H9 (cell line): ENCODE measurements around the gene COX6B2. TPM values are rescaled to one million over a fixed set of nuclear protein-coding genes. Genes with fewer than 3 reads are reported as not detected.
A peak's percentile ranks its signal among the peaks of the same experiment; 100 is the strongest.

ENCODE experiments used
- DNase-seq: peaks from one replicate; pipeline ENCODE4 v3.0.0-alpha.2; 2017
- H2AFZ ChIP-seq: one replicate; pipeline ENCODE4 v1.6.1; 2013; ENCODE audit warnings: mild to moderate bottlenecking, low read length, control low read depth, moderate library complexity
- H2AK5ac ChIP-seq: 2 replicates; pipeline ENCODE4 v1.6.1; 2013; ENCODE audit warnings: low read length, control low read depth, mixed read lengths; ENCODE audit not compliant: insufficient read length
- H2BK120ac ChIP-seq: one replicate; pipeline ENCODE4 v1.6.1; 2013; ENCODE audit warnings: low read depth, mild to moderate bottlenecking, low read length, control low read depth, inconsistent platforms; ENCODE audit not compliant: poor library complexity, severe bottlenecking
- H2BK12ac ChIP-seq: 2 replicates; pipeline ENCODE4 v1.6.1; 2013; ENCODE audit warnings: low read length, control low read depth, mixed read lengths, low read depth; ENCODE audit not compliant: insufficient read length
- H2BK15ac ChIP-seq: 2 replicates; pipeline ENCODE4 v1.6.1; 2013; ENCODE audit warnings: low read depth, low read length, control low read depth
- H2BK20ac ChIP-seq: one replicate; pipeline ENCODE4 v1.6.1; 2013; ENCODE audit warnings: low read depth, mild to moderate bottlenecking, low read length, control low read depth, inconsistent platforms; ENCODE audit not compliant: poor library complexity, severe bottlenecking
- H2BK5ac ChIP-seq: 2 replicates; pipeline ENCODE4 v1.6.1; 2013; ENCODE audit warnings: low read length, control low read depth, mixed read lengths; ENCODE audit not compliant: insufficient read length
- H3K14ac ChIP-seq: 2 replicates; pipeline ENCODE4 v1.6.1; 2013; ENCODE audit warnings: low read length, control low read depth; ENCODE audit not compliant: insufficient read depth
- H3K18ac ChIP-seq: 2 replicates; pipeline ENCODE4 v1.6.1; 2013; ENCODE audit warnings: low read depth, mild to moderate bottlenecking, mixed read lengths, low read length, control low read depth; ENCODE audit not compliant: insufficient read length
- H3K23ac ChIP-seq: 2 replicates; pipeline ENCODE4 v1.6.1; 2013; ENCODE audit warnings: low read length, control low read depth, mixed read lengths, low read depth; ENCODE audit not compliant: insufficient read length
- H3K23me2 ChIP-seq: 2 replicates; pipeline ENCODE4 v1.6.1; 2013; ENCODE audit warnings: low read depth, mild to moderate bottlenecking, mixed read lengths, low read length, control low read depth; ENCODE audit not compliant: insufficient read length, poor library complexity, severe bottlenecking
- H3K27ac ChIP-seq: 2 replicates; pipeline ENCODE4 v1.5.1; 2013; ENCODE audit warnings: low read length, control low read depth, mixed read lengths, low read depth; ENCODE audit not compliant: insufficient read length
- H3K27me3 ChIP-seq: 2 replicates; pipeline ENCODE4 v1.6.1; 2013; ENCODE audit warnings: low read length, control low read depth, inconsistent platforms; ENCODE audit not compliant: insufficient read depth
- H3K4ac ChIP-seq: 2 replicates; pipeline ENCODE4 v1.6.1; 2013; ENCODE audit warnings: low read depth, mild to moderate bottlenecking, control low read depth, inconsistent platforms, low read length, moderate library complexity
- H3K4me1 ChIP-seq: 2 replicates; pipeline ENCODE4 v1.6.1; 2013; ENCODE audit warnings: low read length, control low read depth, inconsistent platforms; ENCODE audit not compliant: insufficient read depth
- H3K4me2 ChIP-seq: 2 replicates; pipeline ENCODE4 v1.6.1; 2013; ENCODE audit warnings: low read length, control low read depth, mixed read lengths; ENCODE audit not compliant: insufficient read length, insufficient read depth
- H3K56ac ChIP-seq: 2 replicates; pipeline ENCODE4 v1.6.1; 2013; ENCODE audit warnings: low read depth, mild to moderate bottlenecking, mixed read lengths, low read length, control low read depth; ENCODE audit not compliant: insufficient read length
- H3K79me1 ChIP-seq: 2 replicates; pipeline ENCODE4 v1.6.1; 2013; ENCODE audit warnings: low read depth, mild to moderate bottlenecking, moderate library complexity, low read length, control low read depth, inconsistent platforms; ENCODE audit not compliant: insufficient read depth, poor library complexity, severe bottlenecking
- H3K79me2 ChIP-seq: 2 replicates; pipeline ENCODE4 v1.6.1; 2013; ENCODE audit warnings: low read length, control low read depth, inconsistent platforms; ENCODE audit not compliant: insufficient read depth
- H3K9ac ChIP-seq: 2 replicates; pipeline ENCODE4 v1.6.1; 2013; ENCODE audit warnings: low read length, control low read depth, mixed read lengths; ENCODE audit not compliant: insufficient read length; ENCODE audit errors: extremely low read depth
- H3K9me3 ChIP-seq: one replicate; pipeline ENCODE4 v1.6.1; 2013; ENCODE audit warnings: low read depth, low read length, inconsistent platforms; ENCODE audit not compliant: control insufficient read depth
- H3T11ph ChIP-seq: one replicate; pipeline ENCODE4 v1.6.1; 2013; ENCODE audit warnings: mild to moderate bottlenecking, low read length, control low read depth, inconsistent platforms
- H4K20me1 ChIP-seq: one replicate; pipeline ENCODE4 v1.6.1; 2013; ENCODE audit not compliant: control insufficient read depth, insufficient read length, insufficient read depth
- H4K5ac ChIP-seq: 2 replicates; pipeline ENCODE4 v1.6.1; 2013; ENCODE audit warnings: low read depth, mild to moderate bottlenecking, mixed read lengths, low read length, control low read depth; ENCODE audit not compliant: insufficient read length
- H4K8ac ChIP-seq: replicated peaks from 2 replicates; pipeline ENCODE4 v1.6.1; 2013; ENCODE audit warnings: low read length, control low read depth, mixed read lengths, low read depth; ENCODE audit not compliant: insufficient read length
- H4K91ac ChIP-seq: 2 replicates; pipeline ENCODE4 v1.6.1; 2013; ENCODE audit warnings: low read depth, mild to moderate bottlenecking, moderate library complexity, mixed read lengths, low read length, control low read depth; ENCODE audit not compliant: insufficient read length
- H3K27ac Mint-ChIP-seq, 3 experiments: 2 replicates in 2 of 3; 3 replicates in 1 of 3; pipeline ENCODE4 v1.8.0; 2020 to 2021; ENCODE audit warnings: mixed read lengths in 3 of 3, mild to moderate bottlenecking in 1 of 3, moderate library complexity in 1 of 3
- H3K27me3 Mint-ChIP-seq: 2 replicates; pipeline ENCODE4 v1.8.0; 2021; ENCODE audit warnings: low read depth, mild to moderate bottlenecking, moderate library complexity, mixed read lengths
- H3K36me3 Mint-ChIP-seq, 3 experiments: 2 replicates in 2 of 3; 3 replicates in 1 of 3; pipeline ENCODE4 v1.8.0; 2020 to 2021; ENCODE audit warnings: low read depth in 3 of 3, mixed read lengths in 3 of 3; ENCODE audit not compliant: insufficient read depth in 1 of 3
- H3K4me1 Mint-ChIP-seq, 2 experiments: 2 replicates each; pipeline ENCODE4 v1.8.0; 2020; ENCODE audit warnings: mixed read lengths in 2 of 2
- H3K4me3 Mint-ChIP-seq, 2 experiments: 2 replicates in 1 of 2; 3 replicates in 1 of 2; pipeline ENCODE4 v1.8.0; 2020 to 2021; ENCODE audit warnings: mild to moderate bottlenecking in 2 of 2, mixed read lengths in 2 of 2, moderate library complexity in 1 of 2
- H3K9me3 Mint-ChIP-seq, 2 experiments: 2 replicates in 1 of 2; 3 replicates in 1 of 2; pipeline ENCODE4 v1.8.0; 2020; ENCODE audit warnings: mild to moderate bottlenecking in 2 of 2, mixed read lengths in 2 of 2, moderate library complexity in 1 of 2
- WGBS: extraction: QIAGEN DNeasy Blood & Tissue Kit; methylation state at CpG from one replicate; pipeline ENCODE4 v1.1.7; 2013; ENCODE audit warnings: missing lambda C conversion rate, low lambda C conversion rate, mixed read lengths; ENCODE audit not compliant: insufficient read length; ENCODE audit errors: extremely low coverage; 5-methylcytosine and 5-hydroxymethylcytosine counted together
- total RNA-seq: library from RNA; stranded (reverse); gene quantifications from 2 replicates; pipeline ENCODE4 v1.2.1, GENCODE V29; 2021
- TF ChIP-seq, protein P1 (sequence below): fragments of 200-600 bp; sonication (generic); conservative IDR thresholded peaks from 3 replicates; pipeline ENCODE4 v1.8.0; 2021; ENCODE audit warnings: antibody characterized with exemption, mild to moderate bottlenecking

Gene COX6B2
- total RNA-seq, 1 experiment from 2014 or later = 4.0 TPM

DNA sequence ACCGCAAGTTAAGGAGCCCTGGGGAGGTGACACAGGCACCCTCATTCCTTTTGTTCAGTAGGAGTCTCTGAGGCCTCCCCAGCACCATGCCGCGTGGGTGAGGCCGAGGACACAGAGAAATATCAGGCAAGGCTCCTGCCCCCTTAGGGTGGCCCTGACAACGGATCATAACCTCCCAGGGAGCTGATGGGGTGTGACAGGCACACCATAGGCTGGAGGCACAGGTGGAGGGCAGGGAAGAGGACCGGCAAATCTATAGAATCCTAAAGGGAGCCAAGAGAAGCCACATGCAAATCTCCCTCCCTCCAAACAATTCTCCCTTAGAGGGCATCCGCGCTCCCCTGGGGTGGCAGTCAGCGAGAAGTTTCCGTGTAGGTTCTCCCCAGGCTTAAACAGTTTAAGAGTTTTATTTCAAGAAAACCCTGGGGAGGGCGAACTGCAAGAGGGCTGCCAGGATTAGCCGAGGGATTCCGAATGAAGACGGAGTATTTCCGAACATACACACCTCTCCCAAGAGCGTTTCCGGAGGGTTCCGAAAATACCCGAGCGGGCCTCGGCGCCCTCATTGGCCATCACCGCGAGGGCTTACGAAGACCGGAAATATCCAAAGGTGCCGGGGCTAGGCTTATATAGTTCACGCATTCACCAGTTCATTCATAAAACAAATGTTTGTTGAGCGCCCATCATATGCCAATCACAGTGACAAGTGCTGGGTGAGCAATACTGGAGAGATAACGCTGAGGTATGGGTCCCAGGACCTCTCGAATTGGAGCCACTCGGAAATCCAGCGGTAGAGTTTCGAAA lies 30.6 kb upstream of the COX6B2 start:
- no peak overlapping the region for H2BK120ac ChIP-seq
- H3T11ph ChIP-seq = no peak overlapping the region
- H3K27ac ChIP-seq = peak overlapping the region; percentile 82
- TF ChIP-seq, protein P1, sequence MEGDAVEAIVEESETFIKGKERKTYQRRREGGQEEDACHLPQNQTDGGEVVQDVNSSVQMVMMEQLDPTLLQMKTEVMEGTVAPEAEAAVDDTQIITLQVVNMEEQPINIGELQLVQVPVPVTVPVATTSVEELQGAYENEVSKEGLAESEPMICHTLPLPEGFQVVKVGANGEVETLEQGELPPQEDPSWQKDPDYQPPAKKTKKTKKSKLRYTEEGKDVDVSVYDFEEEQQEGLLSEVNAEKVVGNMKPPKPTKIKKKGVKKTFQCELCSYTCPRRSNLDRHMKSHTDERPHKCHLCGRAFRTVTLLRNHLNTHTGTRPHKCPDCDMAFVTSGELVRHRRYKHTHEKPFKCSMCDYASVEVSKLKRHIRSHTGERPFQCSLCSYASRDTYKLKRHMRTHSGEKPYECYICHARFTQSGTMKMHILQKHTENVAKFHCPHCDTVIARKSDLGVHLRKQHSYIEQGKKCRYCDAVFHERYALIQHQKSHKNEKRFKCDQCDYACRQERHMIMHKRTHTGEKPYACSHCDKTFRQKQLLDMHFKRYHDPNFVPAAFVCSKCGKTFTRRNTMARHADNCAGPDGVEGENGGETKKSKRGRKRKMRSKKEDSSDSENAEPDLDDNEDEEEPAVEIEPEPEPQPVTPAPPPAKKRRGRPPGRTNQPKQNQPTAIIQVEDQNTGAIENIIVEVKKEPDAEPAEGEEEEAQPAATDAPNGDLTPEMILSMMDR = no peak
- no peak overlapping the region for H4K8ac ChIP-seq
- peak overlapping the region; percentile 87 for H3K4me2 ChIP-seq
- peak overlapping the region; percentile 98 to 100 for H3K4me3 Mint-ChIP-seq
- H4K91ac ChIP-seq = no peak overlapping the region
- H3K56ac ChIP-seq = no peak overlapping the region
- peaks cover 15% of the 10 kb centered on the region for H3K79me1 ChIP-seq
- peaks cover 3% of the 10 kb centered on the region for H4K20me1 ChIP-seq
- peaks cover 40 to 50% (median 45%) of the 10 kb centered on the region in 3 experiments for H3K36me3 Mint-ChIP-seq
- no CpG with 5 or more reads among the region's 34 CpGs for WGBS
- no peak overlapping the region for H2BK20ac ChIP-seq
- H3K4ac ChIP-seq = no peak overlapping the region
- peaks cover 25% of the 10 kb centered on the region for H3K27me3 Mint-ChIP-seq
- H3K4me1 Mint-ChIP-seq = peaks cover 37 to 49% of the 10 kb centered on the region in 2 experiments
- H3K23ac ChIP-seq = no peak overlapping the region
- peaks cover 2 to 3% of the 10 kb centered on the region in 2 experiments; a peak in 2 of 5 replicates for H3K9me3 Mint-ChIP-seq
- peaks cover 28% of the 10 kb centered on the region for H3K23me2 ChIP-seq
- peaks cover 17% of the 10 kb centered on the region; the same call in 1 of the 2 replicates for H3K79me2 ChIP-seq
- H3K9ac ChIP-seq = peak overlapping the region; percentile 94
- no peak overlapping the region for H2BK15ac ChIP-seq
- H2AFZ ChIP-seq = peak overlapping the region; percentile 99
- peak overlapping the region; percentile 84; the same call in 1 of the 2 replicates for H3K14ac ChIP-seq
- H3K27ac Mint-ChIP-seq = peak overlapping the region; percentile 98 to 99 (median 99)
- H2BK12ac ChIP-seq = no peak overlapping the region
- H4K5ac ChIP-seq = no peak overlapping the region
- no peak overlapping the region for H2BK5ac ChIP-seq
- H3K18ac ChIP-seq = peak overlapping the region; percentile 80
- H3K4me1 ChIP-seq = peaks cover 8% of the 10 kb centered on the region
- no peak overlapping the region for H2AK5ac ChIP-seq
- H3K27me3 ChIP-seq = peaks cover 2% of the 10 kb centered on the region; the same call in 1 of the 2 replicates
- no peaks in the 10 kb centered on the region for H3K9me3 ChIP-seq
- DNase-seq = peak; percentile 96
